Mesothelial cell of epicardium (in vitro differentiated cells): ENCODE measurements around the gene NR6A1. TPM values are rescaled to one million over a fixed set of nuclear protein-coding genes. Genes with fewer than 3 reads are reported as not detected.

ENCODE experiments used
- DNase-seq, 2 experiments: peaks; one replicate each; pipeline ENCODE4 v3.0.0; 2021; ENCODE audit warnings: low spot score in 2 of 2; ENCODE audit not compliant: unreplicated experiment in 2 of 2
- H3K27ac Mint-ChIP-seq: 2 replicates; pipeline ENCODE4 v1.8.0; 2021; ENCODE audit warnings: mixed read lengths
- H3K27me3 Mint-ChIP-seq: 2 replicates; pipeline ENCODE4 v1.8.0; 2021; ENCODE audit warnings: low read depth, mixed read lengths
- H3K36me3 Mint-ChIP-seq: 2 replicates; pipeline ENCODE4 v1.8.0; 2021; ENCODE audit warnings: mixed read lengths
- H3K4me1 Mint-ChIP-seq: 2 replicates; pipeline ENCODE4 v1.8.0; 2021; ENCODE audit warnings: mixed read lengths
- H3K4me3 Mint-ChIP-seq: 2 replicates; pipeline ENCODE4 v1.8.0; 2021; ENCODE audit warnings: mild to moderate bottlenecking, moderate library complexity, mixed read lengths
- H3K9me3 Mint-ChIP-seq: 2 replicates; pipeline ENCODE4 v1.8.0; 2021; ENCODE audit warnings: mixed read lengths
- total RNA-seq: library from RNA; stranded (reverse); gene quantifications from 3 replicates; pipeline ENCODE4 v1.2.1, GENCODE V29; 2021
- TF ChIP-seq, protein P1 (sequence below): fragments of 200-600 bp; sonication (generic); IDR thresholded peaks from one replicate; pipeline ENCODE4 v1.5.0; 2021; ENCODE audit warnings: antibody characterized with exemption; ENCODE audit not compliant: unreplicated experiment

NR6A1 gene
- total RNA-seq, 1 donor from 2014 or later = 5.9 TPM

DNA sequence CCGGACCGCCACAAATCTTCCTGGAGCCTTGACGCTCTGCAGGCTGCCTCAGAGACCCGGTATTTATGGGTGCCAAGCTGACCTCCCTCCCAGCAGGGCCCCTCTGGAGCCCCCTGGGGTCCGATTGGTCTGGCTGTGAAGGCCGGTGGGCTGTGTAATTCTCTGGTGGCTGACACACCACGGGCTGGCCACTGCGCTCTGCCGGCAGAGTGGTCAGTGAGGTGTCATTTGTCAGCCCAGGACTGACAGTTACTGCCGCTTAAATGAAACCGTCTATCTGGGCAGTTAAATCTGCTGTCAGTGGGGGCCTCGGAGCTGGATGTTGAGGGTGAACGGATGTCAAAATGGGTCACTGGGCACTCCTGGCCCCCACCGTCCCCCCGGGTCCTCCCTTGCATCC, 274.6 kb downstream of the NR6A1 start:
- no peaks in the 10 kb centered on the region for H3K9me3 Mint-ChIP-seq
- H3K4me1 Mint-ChIP-seq = no peaks in the 10 kb centered on the region
- no peaks in the 10 kb centered on the region for H3K36me3 Mint-ChIP-seq
- H3K27ac Mint-ChIP-seq = no peak overlapping the region
- peaks cover 46% of the 10 kb centered on the region for H3K27me3 Mint-ChIP-seq
- TF ChIP-seq, protein P1, sequence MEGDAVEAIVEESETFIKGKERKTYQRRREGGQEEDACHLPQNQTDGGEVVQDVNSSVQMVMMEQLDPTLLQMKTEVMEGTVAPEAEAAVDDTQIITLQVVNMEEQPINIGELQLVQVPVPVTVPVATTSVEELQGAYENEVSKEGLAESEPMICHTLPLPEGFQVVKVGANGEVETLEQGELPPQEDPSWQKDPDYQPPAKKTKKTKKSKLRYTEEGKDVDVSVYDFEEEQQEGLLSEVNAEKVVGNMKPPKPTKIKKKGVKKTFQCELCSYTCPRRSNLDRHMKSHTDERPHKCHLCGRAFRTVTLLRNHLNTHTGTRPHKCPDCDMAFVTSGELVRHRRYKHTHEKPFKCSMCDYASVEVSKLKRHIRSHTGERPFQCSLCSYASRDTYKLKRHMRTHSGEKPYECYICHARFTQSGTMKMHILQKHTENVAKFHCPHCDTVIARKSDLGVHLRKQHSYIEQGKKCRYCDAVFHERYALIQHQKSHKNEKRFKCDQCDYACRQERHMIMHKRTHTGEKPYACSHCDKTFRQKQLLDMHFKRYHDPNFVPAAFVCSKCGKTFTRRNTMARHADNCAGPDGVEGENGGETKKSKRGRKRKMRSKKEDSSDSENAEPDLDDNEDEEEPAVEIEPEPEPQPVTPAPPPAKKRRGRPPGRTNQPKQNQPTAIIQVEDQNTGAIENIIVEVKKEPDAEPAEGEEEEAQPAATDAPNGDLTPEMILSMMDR = no peak
- no peak for DNase-seq
- H3K4me3 Mint-ChIP-seq = no peak overlapping the region

DNA sequence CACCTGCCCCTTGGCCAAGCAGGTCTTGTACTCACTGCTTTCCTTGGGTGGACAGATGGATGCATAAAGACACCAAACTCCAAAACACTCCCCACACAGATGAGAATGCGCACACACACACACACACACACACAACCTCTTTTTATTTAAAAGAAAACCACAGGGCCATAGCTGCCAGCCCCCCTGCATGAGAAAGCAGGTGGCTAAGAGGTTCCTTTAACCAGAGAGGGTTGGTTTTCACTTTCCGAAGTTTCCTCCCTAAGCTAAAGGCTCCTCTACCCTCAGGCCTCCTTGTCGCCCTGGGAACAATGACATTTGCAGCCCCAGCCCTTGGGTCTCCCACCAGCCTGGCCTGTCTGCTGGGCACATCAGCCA, 275.0 kb downstream of the NR6A1 start:
- Mint-ChIP-seq H3K36me3 (no peaks in the 10 kb centered on the region), H3K27me3 (peaks cover 42% of the 10 kb centered on the region), H3K9me3 (no peaks in the 10 kb centered on the region), H3K4me3 (no peak overlapping the region), H3K27ac (no peak overlapping the region), H3K4me1 (no peaks in the 10 kb centered on the region)
- TF ChIP-seq, protein P1 = no peak
- no peak for DNase-seq

DNA sequence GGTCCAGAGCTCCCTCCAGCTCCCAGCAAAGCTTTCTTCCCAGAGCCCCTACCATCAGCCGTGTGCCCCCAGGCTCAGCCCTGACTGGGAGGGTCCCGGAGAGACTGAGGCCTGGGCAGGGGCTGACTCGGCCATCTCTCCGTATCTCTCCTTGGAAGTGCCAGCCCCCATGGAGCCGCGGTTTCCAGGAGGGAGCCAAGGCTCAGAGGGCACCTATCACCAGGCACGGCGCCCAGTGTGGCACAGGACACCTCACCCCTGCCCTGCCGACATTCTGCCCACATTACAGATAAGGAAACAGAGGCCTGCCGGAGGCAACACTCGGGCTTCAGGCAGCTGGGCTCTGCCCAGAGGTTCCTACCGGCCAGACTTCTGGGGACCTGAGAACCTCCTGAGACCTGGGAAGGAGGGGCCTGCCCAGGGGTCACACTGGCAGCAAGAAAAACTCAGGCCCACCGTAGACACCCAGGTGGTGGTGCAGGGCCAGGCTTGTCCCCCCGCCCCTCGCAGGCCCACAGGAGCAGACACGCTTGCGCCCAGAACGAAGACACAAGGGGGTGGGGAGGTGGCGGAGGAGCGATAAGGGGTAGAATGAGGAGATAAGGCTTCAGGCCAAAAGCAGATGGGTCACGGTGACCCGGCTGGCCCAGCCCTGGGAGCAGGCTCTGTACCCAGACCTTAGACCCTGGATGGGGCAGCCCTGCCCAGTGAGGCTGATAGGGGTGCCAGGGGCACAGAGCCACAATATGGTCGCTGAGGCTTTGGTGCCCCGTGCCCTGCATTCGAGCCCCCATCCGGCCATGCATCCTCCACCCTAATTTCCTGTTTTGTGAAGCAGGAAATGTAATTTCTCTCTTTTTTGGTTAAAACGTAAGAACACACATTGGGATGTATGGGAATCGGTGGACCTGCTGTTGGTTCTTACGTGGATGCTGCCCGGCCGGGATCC, 275.7 kb downstream of the NR6A1 start:
- Mint-ChIP-seq H3K4me1 (no peaks in the 10 kb centered on the region), H3K36me3 (no peaks in the 10 kb centered on the region), H3K27ac (no peak overlapping the region), H3K4me3 (no peak overlapping the region), H3K9me3 (no peaks in the 10 kb centered on the region), H3K27me3 (peaks cover 38% of the 10 kb centered on the region)
- TF ChIP-seq, protein P1 = no peak
- DNase-seq = no peak

DNA sequence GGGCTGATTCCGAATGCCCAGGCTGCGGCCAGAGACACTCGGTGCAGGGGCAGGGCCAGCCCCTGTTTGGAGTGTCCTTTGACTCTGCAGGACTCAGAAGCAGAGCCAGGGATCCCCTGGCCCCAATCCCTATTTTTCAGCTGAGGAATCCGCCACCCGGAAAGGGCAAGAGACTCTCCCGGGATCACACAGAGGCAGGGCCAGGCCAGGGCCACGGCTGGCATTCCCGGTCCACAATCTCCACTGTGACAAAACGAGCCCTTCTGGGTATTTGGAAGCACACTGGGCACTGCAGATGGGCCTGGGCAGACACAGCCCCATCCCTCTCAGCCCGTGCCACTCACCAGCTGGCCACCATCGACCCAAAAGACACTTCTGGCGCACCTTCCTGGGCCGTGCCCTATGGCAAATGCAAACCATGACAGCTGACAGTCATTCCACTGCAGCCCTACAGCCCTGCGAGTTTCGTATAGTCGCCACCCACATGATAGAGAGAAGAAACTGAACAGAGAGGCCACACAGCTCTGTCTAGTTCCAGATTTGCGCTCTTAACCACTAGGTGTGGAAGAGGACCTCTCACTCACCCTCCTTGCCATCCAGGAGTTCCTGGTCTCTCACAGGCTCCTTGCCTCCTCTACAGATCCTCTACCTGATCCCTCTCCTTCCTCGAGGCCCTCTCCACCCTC, 277.2 kb downstream of the NR6A1 start:
- Mint-ChIP-seq H3K36me3 (no peaks in the 10 kb centered on the region), H3K27ac (no peak overlapping the region), H3K4me3 (no peak overlapping the region), H3K27me3 (peaks cover 39% of the 10 kb centered on the region), H3K9me3 (no peaks in the 10 kb centered on the region), H3K4me1 (no peaks in the 10 kb centered on the region)
- TF ChIP-seq, protein P1 = no peak
- DNase-seq = no peak

DNA sequence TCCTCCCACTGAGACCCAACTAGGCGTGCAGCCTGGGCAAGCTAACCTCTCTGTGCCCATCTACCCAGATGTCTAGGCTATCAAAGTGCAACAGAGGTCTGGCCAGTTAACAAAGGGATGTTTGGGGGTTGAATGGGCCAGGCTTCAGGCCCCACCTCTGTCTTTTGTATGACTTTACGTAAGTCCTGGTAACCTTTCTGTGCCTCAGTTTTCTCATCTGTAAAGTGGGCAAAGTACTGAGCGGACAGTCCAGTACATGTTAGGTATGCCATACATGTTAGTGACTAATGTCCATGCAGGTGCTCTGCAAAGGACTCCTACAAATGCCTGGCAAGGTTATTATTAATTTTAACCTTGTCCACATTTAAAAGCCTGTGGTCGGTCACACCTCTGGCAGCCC, 277.9 kb downstream of the NR6A1 start:
- Mint-ChIP-seq H3K9me3 (no peaks in the 10 kb centered on the region), H3K27ac (no peak overlapping the region), H3K36me3 (no peaks in the 10 kb centered on the region), H3K27me3 (peaks cover 44% of the 10 kb centered on the region), H3K4me3 (no peak overlapping the region), H3K4me1 (no peaks in the 10 kb centered on the region)
- DNase-seq = no peak
- TF ChIP-seq, protein P1 = no peak
